Fibroblast of skin of abdomen (primary cell): Measurements from ENCODE around the gene GRAMD1B.
"Not testable (repeated sequence)": the region's sequence is repeated elsewhere in the genome, so short reads cannot be mapped to it uniquely, and the experiment has no call there.

Experiments used
- DNase-seq: peaks from one replicate; pipeline ENCODE4 v3.0.0-alpha.2; 2013

Gene GRAMD1B

DNA sequence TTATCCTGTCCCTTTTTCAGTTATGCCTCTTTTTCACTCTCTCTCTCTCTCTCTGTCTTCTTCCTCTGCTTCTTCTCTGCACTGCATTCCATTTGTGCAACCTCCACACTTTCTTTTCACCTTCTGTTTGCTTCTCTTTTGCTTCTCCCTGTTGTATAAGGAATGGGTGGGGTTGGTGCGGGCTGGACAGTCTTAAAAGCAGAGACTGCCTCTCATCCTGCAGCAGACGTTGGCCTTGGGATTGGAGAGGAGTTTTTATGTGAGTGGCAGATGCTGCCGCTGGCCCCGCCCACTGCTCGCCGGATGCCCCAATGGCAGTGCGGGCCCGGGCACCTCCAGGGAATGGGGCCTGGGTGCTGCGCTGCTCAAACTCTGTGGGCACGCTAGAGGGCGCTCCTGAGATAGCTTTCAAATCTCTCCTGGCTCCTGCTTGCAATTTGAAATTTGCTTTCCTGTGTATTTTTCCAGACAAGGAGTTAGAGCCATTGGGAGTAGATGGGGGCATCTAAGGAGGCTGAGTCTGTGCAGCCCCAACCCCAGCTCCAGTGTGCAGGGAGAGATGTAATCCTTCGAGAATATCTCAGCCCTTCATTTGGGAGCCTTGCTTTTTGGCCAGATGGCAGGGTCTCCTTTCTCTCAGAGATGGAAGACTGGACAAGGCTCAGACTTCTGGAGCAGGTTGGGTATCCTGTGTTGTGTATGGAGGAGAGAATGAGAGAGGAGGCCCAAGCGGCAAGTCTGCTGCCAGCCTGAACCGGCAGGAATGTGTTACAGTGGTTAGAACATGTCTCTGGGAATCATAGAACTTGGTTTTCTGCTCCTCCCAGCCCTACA, 81.2 kb downstream of the GRAMD1B start:
- DNase-seq: peak; percentile 89

DNA sequence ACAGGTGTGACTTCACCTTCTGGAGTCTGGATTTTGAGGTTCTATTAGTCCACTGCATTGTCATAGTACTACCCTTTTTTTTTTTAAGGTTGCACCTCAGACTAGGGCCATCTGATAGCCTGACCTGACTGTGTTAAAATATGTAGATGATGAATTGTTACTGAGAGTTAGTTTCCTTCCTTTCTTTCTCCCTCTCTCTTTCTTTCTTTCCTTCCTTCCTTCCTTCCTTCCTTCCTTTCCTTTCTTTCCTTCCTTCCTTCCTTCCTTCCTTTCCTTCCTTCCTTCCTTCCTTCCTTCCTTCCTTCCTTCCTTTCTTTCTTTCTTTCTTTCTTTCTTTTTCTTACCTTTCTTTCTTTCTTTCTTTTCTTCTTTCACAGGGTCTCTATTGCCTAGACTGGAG, 83.2 kb downstream of the GRAMD1B start:
- not testable (repeated sequence) for DNase-seq

DNA sequence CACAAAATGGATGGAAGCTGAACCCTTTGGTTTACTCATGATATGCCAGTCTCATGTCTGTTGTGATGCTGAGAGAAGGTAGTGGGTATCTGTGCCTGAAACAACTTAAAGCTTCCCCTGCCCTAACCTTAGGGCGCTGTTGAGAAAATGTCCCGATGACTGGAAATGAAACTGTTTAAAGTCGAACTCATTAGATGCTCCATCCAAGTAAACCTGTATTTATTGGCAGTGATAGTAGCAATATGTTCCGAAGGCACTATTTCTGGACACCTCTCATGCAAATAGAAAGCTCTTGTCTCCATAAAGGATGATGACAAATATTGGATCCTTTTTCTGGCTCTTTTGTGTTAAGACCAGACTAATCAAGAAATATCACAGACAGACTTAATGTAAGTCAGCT, 86.2 kb downstream of the GRAMD1B start:
- DNase-seq: no peak

DNA sequence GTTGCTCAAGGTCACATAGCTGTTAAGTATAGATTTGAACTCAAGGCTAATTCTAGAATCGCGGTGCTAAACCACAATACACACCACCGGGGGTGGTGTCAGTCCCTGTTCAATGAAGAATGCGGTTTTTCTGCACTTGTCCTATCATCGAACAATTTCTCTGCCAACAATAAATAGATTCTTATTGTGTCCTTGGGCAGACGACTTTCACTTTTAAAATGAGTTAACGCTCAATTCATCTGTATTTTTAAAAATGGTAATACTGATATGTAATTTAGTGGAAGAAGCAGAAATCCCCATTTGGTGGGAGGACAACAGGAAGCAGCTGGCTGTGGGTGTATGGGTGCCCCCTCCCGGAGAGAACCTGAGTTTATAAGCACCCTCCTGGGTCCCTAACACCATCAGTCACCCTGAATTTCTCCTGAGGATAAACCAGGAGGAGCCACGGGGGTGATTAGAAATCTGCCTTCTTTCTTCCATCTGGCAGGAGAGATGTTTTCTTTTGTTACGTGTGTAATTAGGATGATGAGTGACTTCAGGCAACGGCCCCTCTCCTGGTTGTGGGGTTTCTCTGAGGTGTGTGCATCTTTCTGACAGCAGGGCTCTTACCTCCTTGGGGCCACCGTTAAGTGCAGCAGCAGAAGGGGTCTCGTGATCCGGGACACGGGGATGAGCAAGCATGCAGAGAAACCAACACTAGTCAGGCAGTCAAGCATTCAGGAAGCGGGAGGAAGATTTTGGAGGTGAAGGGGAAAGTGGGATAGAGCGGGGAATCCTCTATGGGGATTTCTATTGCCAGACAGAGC, 87.7 kb downstream of the GRAMD1B start:
- no peak for DNase-seq

DNA sequence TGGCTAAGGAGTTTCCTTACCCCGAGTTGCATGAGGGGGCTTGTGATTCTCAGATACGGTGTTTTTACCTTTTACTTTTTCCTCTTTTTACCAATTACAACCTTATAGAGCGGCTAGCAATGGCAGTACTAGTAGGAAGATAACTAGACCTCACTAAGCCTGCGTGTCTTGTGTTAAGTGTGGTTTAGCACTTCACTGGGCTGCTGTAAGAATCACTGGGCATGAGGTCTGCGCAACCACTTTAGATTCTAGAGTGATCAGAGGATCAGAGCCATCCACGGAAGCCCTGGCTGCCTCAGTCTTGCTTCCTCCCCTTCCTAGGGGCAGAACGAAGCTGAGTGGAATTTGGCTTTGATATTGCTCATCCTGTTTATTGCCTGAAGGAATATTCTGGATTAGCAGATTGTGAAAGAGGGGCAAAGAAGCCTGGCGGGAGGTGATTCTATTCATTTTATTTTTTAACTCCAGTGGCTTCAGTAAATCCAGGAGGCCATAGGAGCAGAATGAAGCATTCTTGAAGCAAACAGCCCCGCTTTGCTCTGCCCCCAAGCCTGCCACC, 88.5 kb downstream of the GRAMD1B start:
- no peak for DNase-seq

DNA sequence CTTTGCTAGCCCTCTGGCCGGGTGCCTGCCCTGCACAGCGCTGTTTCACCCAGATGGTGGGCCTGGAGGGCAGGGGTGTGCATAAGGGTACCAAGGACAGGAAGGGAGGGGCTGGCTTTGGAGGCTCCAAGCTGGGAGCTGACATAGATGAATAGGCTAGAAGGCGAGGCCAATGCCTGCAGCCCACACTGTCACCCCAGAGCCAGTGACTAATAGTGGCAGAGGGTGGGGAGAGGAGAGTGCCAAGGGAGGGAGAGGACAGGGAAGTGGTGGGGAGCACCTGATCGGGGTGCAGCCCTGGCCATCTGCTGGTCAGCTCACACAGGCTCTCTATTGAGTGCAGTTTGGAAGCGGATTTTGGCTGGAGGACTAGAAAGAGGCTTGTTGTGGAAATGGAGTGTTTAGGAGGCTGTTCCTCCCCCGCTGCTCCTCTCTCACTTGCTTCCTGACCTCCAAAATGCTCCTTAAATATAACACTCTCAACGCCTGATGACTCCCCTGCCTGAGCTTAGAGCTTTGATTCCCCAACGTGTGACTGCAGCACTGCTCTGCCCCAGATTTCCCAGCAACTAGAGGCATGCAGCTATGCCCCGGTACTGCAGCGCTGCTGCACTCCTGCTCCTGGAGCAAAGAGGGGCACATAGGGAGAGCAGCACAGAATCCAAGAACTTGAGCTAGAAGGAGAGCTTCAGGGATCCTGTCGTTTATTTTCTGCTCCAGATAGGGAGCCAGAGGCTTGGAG, 89.2 kb downstream of the GRAMD1B start:
- no peak for DNase-seq

DNA sequence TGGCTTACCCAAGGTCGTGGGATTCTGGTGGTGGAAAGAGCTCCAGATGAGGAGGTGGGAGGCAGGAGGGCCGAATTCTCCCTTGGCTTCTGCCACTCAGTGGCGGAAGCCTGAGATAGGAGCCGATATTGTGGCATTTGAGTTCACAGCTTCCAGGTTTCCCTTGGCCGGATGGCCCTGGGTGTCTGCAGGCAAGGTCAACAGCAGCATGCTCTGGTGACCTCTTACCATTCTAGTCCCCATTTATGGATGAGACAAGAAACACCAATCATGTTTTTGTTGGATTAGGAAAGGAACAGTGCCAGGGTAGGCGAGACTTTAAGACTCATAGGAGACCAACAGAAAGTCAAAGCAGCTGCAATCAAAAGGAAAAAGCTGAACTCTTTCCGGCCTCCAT, 89.7 kb downstream of the GRAMD1B start:
- DNase-seq: no peak

DNA sequence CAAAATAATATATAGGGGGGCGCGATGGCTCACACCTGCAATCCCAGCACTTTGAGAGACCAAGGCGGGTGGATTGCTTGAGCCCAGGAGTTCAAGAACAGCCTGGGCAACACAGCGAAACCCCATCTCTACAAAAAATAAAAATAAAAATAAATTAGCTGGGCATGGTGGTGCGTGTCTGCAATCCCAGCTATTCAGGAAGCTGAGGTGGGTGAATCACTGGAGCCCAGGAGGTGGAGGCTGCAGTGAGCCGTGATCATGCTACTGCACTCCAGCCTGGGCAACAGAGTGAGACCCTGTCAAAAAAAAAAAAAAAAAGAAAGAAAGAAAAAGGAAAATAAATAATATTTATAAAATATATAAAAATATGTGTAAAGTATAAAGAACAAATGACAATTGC, 90.4 kb downstream of the GRAMD1B start:
- DNase-seq: not testable (repeated sequence)

DNA sequence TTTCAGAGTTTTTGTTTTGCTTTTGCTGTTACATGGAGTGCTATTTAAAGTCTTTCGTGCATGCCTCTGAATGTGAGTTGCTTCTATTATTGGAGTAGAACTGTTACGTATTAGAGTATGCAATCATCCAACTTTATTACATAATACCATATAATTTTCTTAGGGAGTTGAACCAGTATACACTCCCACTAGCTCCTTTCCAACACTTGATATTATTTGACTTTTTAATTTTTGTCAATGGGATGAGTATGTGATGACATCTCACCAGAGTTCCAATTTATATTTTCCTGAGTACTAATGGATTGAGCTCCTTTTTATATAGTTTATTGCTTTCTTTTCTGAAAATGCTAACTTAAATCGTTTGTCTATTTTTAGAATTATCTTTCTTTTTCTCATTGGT, 90.9 kb downstream of the GRAMD1B start:
- DNase-seq: no peak

DNA sequence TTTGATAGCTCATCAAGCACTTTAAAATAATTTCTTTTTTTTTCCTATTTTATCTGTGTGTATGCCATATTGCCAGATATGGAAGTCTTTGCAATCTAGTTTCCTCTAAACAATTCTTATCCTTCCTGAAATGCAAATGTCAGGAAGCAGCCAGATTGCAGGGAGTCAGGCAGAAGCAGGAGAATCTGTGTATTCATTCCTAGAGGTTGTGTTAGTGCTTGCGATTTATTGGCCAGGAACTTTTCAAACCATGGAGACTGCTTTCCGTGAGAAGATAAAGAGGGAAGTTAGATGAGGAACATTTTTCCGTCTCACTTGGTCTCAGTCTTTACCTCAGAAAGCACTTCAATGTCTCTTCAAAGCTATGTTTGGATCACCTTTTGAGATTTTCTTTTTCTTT, 91.9 kb downstream of the GRAMD1B start:
- no peak for DNase-seq

DNA sequence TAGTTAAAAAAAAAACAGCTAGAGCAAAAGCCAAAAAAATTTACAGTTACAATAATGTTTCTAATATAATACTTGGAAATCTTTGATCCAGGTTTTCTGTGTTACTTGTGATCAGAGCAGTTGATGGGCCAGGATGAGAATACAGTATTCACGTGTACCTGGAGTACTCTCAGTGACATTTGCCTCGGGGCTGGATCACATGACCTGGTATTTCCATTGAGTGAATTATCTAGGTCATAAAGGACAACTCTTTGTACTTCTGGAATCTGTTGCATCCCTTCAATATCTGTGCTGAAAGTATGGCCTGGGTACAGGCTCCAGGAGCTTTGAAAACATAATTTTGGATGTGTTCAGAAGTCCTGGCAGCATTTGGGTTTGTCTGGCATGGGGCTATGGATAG, 93.5 kb downstream of the GRAMD1B start:
- DNase-seq: no peak

DNA sequence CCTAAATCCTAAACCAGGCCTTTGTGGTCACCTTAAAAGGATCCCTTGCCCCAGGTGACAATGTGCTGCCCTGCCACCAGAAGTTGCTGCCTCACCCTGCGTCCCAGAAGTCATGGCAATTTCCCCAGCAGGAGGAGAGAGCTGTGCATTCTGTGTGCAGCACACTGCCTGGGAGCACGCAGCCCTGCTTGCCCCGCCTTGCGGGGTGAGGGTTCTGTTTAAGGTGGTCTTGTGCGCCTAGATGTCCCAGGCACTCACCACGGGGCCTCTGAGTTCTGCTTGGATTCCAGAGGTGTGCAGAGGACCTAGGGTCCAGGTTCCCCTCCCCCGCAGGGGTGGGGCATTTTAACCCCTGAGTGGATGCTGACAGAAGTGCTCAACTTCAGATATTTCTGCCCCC, 95.0 kb downstream of the GRAMD1B start:
- no peak for DNase-seq

DNA sequence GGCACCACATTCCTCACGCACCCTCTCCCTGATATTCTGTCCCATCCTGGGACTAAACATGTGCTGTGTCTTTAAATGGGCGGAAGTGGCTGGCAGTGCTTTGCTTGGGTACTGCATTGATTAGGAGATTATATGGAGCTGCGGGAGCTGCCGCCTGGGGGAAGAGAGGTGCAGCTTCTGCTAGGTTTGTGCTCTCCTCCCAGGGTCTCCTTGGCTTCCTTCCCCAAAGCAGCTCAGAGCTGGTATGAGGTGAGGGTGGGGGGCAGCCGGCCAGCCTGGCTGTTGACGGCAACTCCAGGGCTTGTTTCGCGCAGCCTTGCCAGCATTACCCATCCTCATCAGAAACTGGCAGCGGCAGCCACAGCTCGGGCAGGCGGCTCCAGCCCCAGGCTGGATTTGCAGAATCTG, 95.4 kb downstream of the GRAMD1B start:
- DNase-seq: no peak

DNA sequence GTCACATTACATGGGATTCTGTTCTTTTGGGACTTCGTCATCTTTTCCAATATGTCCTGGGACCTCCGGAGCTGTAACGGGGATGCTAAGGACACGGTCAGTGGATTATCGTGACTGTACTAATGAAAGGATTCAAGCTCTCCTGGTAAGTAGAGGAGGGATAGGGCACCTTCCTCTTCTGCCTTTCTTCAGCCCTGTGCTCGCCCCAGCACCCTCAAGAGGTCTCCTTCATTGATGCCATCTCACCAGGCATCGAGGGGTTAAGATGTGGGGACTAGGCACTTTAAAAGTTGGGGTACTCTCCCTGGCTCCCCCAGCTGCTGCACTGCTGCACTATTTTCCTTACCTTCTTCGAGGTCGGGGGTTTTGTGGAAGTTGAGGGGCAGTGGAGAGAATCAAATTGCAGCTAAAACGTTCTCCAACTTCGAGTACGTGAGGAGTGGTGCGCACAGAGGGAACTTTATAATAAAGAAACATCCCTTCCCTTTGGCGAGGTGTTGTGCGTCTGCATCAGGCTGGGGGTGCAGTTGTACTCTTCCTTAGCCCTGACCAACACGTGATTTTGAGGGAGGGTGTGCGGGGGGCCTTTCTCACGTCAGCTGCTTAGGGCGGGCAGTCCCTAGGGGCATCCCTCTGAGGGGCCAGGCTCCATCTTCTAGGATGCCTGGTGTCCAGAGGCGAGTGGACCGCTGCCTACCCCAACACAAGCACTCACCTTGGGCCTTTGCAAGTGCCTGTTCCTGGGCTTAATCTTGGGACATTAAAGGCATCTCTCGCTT, 96.1 kb downstream of the GRAMD1B start:
- no peak for DNase-seq

DNA sequence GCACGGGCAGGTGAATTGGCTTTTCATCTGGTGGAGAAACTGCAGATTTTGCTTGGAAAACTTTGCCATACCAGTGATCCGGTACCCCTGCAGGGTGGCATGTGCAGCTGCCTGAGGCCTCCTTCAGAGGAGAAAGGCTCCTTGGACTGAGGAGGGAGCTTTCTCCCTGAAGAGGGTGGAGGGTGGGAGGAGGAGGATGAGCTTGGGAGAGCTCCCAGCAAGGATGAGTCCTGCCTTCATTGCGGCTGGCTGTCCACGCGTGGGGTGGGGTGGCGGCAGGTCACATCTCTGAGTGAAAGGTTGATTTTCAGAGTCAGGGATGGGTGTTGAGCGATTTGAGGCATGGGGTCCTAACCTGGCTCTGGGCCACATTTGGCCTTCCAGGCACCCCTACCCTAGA, 96.8 kb downstream of the GRAMD1B start:
- no peak for DNase-seq

DNA sequence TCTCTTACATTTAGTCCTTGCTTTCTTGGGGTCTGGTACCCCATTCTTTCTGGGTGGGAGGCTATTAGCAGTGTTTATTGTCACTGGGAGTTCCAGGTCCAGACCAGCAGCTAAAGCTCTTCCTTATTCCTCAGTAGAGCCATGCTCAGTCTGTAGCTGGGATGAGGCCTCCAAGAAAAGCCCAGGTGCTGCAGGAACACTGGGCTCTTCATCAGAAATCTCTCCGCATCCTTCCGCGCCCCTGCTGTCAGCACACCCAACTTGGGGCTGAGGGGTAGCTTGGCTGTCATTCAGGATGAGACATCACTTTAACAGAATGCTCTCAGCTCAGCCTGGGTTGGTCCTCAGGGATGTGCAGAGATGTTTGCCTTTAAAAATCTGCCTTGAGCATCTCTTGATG, 97.5 kb downstream of the GRAMD1B start:
- no peak for DNase-seq

DNA sequence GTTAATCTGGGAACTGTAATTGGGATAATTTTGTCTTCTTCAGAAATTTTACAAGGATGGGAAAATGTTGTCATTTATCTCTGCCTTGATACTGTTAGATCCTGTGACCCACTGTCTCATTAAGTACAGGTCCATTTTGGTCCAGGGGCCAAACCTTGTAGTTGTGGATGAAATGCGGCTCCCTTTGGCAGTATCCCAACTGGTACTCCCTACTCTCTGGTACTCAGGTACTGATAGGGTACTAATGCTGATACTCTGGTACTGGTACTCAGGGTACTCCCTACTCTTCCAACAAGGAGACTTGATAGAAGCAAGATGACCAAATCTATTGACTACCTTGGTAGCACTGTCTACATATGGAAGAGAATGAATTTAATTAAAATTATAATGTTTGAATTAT, 97.9 kb downstream of the GRAMD1B start:
- no peak for DNase-seq

DNA sequence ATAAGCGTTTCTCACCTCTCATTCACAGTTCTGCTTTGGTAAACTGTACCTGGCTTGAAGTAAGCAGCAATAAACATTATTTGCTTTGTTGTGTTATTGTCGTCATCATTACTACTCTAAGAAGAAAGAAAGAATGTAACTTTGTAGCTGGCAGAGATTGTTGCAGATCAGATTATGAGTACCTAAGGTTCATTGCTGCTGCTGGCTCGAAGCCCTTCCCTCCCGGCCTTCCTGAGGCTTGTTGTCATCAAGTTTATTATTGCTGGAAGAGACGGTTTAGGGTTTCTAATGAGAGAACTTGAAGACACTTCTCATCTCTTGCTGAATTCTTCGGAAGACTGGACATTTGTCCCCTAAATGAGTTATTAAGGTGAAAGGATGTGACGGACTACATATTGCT, 101.3 kb downstream of the GRAMD1B start:
- DNase-seq: no peak

DNA sequence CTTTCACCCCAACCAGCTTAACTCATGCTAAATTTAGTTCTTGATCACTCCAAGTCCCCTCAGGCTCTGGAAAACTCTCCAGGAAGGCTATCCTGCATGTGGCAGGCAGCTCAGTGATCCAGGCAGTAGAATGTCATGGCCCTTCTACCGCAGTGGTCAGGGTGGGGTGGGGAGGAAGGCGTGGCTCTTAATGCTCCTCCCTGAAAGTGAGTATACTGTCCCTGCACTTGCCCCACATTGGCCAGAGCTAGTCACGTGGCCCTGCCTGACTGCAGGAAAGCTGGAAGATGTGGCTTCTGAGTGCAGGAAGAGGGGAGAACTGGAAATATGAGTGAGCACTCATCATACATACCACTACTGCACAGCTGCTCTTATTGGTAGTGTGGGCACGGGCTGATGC, 102.1 kb downstream of the GRAMD1B start:
- no peak for DNase-seq

DNA sequence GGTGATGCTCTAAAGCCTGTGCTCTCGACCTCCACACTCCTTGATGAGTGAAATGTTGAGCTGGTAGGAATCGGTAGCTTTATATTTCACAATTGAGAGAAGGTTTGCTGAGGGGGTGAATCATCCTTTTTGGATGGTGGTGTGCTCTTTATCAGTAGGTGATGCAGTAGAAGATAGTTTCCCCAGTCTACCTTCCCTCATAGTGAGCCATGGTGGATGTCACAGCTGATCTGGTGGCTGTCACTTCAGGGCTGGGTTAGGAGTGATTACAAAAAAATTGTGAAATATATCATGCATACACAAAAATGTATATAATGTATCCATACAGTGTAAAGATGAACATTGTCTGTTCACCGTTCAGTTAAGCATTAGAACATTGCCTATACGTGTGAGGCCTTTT, 105.3 kb downstream of the GRAMD1B start:
- DNase-seq: no peak

DNA sequence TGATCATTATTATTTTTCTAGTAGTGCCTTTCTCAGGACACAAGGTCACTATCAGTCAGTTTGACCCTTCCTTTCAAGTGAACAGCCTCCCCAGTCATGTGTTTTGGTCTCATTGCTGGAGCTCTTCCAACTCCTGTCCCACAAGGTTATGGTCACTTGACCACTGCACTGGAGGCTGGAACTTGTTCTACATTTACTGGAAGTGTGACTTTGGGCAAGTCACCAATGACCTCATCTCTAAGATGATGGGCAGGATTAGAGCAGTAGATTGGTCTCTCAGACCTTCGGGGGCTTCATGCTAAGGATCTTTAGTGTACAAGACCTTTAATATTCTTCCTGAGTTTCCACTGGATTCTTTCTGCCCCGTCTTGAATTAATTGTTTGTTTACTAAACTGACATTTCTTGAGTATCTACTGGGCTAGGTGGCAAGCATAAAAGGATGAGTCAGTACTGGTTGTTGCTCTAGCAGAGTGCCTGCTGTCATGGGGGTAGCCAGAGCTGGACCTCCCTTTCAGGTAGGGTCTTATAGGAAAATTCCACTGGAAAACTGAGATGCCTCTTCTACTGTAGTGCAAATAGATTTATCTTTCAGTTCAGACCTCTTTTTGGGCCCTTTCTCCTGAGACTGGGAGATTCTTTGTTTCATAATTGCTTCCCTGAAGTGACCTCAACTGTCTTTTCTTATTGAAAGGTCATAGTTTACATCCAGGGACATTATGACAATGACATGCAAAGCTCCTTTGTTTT, 106.8 kb downstream of the GRAMD1B start:
- DNase-seq: no peak
